CD1c-positive myeloid dendritic cell (primary cell): ENCODE measurements around the gene PTTG2.

Experiments
- DNase-seq: peaks from one replicate; pipeline ENCODE4 v3.0.0-alpha.2; 2016; ENCODE audit errors: extremely low spot score

The PTTG2 gene

DNA sequence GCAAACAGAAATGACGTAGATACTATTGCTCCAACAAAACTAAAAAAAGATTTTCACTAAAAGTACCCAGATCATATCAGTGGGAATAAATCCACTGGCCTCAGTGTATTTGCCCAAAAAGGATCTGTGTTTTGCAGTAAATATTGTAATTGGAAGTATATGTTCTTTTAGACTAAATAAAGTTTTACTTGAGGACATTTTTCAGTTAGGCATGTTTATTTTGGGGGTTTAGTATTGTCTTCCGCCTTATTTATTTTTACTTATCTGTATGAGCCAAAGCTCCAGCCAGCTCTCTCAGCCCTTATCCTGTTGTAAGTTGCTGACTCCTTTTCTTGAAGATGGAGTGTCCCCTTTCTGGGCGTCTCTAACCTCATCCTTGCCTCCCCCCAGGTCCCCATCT is 49.8 kb downstream of the PTTG2 start:
- no peak for DNase-seq
